Neural cell (in vitro differentiated cells): ENCODE data around the gene PTPRD. TPM values are rescaled to one million over a fixed set of nuclear protein-coding genes. Genes with fewer than 3 reads are reported as not detected.

Source experiments
- H2AFZ ChIP-seq: fragments of 200-600, 300-800 bp; sonication (generic), shearing (Covaris generic); 2 replicates; pipeline ENCODE4 v1.6.0; 2014; ENCODE audit warnings: low read depth, mild to moderate bottlenecking, antibody characterized with exemption, low read length, moderate library complexity
- H3F3A ChIP-seq: fragments of 200-600 bp; shearing (Covaris generic); 2 replicates; pipeline ENCODE4 v1.6.1; 2016; ENCODE audit warnings: mild to moderate bottlenecking, moderate library complexity, mixed read lengths, antibody characterized with exemption, low read length; ENCODE audit not compliant: insufficient read depth, poor library complexity, severe bottlenecking
- H3K27ac ChIP-seq: fragments of 200-600, 300-800 bp; sonication (generic), shearing (Covaris generic); 2 replicates; pipeline ENCODE4 v1.5.1; 2014; ENCODE audit warnings: mild to moderate bottlenecking, low read length, moderate library complexity
- H3K27me3 ChIP-seq: fragments of 300-800, 200-600 bp; sonication (generic), shearing (Covaris generic); 2 replicates; pipeline ENCODE4 v1.6.0; 2014; ENCODE audit warnings: mild to moderate bottlenecking, low read depth, low read length, moderate library complexity; ENCODE audit not compliant: insufficient read depth
- H3K36me3 ChIP-seq: fragments of 300-800, 200-600 bp; sonication (generic), shearing (Covaris generic); 2 replicates; pipeline ENCODE4 v1.5.1; 2014; ENCODE audit warnings: mild to moderate bottlenecking, antibody characterized with exemption, low read length, moderate library complexity; ENCODE audit not compliant: insufficient read depth
- H3K4me2 ChIP-seq: fragments of 300-800, 200-600 bp; sonication (generic), shearing (Covaris generic); 2 replicates; pipeline ENCODE4 v1.6.0; 2014; ENCODE audit warnings: mild to moderate bottlenecking, low read length
- H3K4me3 ChIP-seq: fragments of 300-800, 200-600 bp; sonication (generic), shearing (Covaris generic); 2 replicates; pipeline ENCODE4 v1.5.1; 2014; ENCODE audit warnings: mild to moderate bottlenecking, low read length, moderate library complexity
- H3K79me2 ChIP-seq: fragments of 200-600 bp; shearing (Covaris generic); replicated peaks from 2 replicates; pipeline ENCODE4 v1.6.0; 2014; ENCODE audit warnings: mild to moderate bottlenecking, low read length, moderate library complexity; ENCODE audit not compliant: insufficient read depth
- H3K9ac ChIP-seq: fragments of 300-800, 200-600 bp; sonication (generic), shearing (Covaris generic); 2 replicates; pipeline ENCODE4 v1.6.1; 2016; ENCODE audit warnings: mild to moderate bottlenecking, low read length, mixed read lengths
- H3K9me2 ChIP-seq: fragments of 200-600 bp; shearing (Covaris generic); 2 replicates; pipeline ENCODE4 v1.6.1; 2016; ENCODE audit warnings: mild to moderate bottlenecking, low read length, mixed read lengths; ENCODE audit not compliant: insufficient read depth
- H3K9me3 ChIP-seq: fragments of 200-600, 300-800 bp; sonication (generic), shearing (Covaris generic); 2 replicates; pipeline ENCODE4 v1.6.1; 2016; ENCODE audit warnings: mild to moderate bottlenecking, mixed run types, low read length, moderate library complexity, mixed read lengths
- H4K20me1 ChIP-seq: fragments of 200-600 bp; shearing (Covaris generic); 2 replicates; pipeline ENCODE4 v1.6.1; 2016; ENCODE audit warnings: mild to moderate bottlenecking, mixed run types; ENCODE audit not compliant: insufficient read depth
- CTCF ChIP-seq: fragments of 450-650 bp; IDR thresholded peaks from 2 replicates; pipeline ENCODE4 v1.5.1; 2014; ENCODE audit warnings: antibody characterized with exemption, mild to moderate bottlenecking, moderate library complexity; ENCODE audit not compliant: poor library complexity, severe bottlenecking
- EP300 ChIP-seq: fragments of 450-650 bp; conservative IDR thresholded peaks from 2 replicates; pipeline ENCODE4 v1.6.1; 2014; ENCODE audit warnings: antibody characterized with exemption, mild to moderate bottlenecking, moderate library complexity; ENCODE audit not compliant: poor library complexity, severe bottlenecking
- EZH2 ChIP-seq: fragments of 200-600, 300-800 bp; shearing (Covaris generic), sonication (generic); IDR thresholded peaks from 2 replicates; pipeline ENCODE4 v1.6.1; 2014; ENCODE audit warnings: antibody characterized with exemption, low read length, borderline replicate concordance, mild to moderate bottlenecking; ENCODE audit not compliant: insufficient read depth, poor library complexity, severe bottlenecking
- MXI1 ChIP-seq: fragments of 450-650 bp; conservative IDR thresholded peaks from 2 replicates; pipeline ENCODE4 v1.6.1; 2014; ENCODE audit warnings: antibody characterized with exemption, mild to moderate bottlenecking; ENCODE audit not compliant: poor library complexity, severe bottlenecking
- POLR2AphosphoS5 ChIP-seq: IDR thresholded peaks from 2 replicates; pipeline ENCODE4 v1.6.1; 2012
- RAD21 ChIP-seq: fragments of 450-650 bp; conservative IDR thresholded peaks from 2 replicates; pipeline ENCODE4 v1.6.1; 2014; ENCODE audit warnings: antibody characterized with exemption, mild to moderate bottlenecking, moderate library complexity
- REST ChIP-seq: IDR thresholded peaks from 2 replicates; pipeline ENCODE4 v1.6.1; 2012; ENCODE audit warnings: borderline replicate concordance
- SMC3 ChIP-seq: fragments of 450-650 bp; conservative IDR thresholded peaks from 2 replicates; pipeline ENCODE4 v1.6.1; 2014; ENCODE audit warnings: antibody characterized with exemption, mild to moderate bottlenecking, moderate library complexity; ENCODE audit not compliant: poor library complexity
- TAF1 ChIP-seq: IDR thresholded peaks from 2 replicates; pipeline ENCODE4 v1.6.1; 2012; ENCODE audit warnings: low read depth
- polyA plus RNA-seq: library from polyadenylated mRNA; depleted of rRNA; stranded (reverse); fragments of >200 nt; gene quantifications from 2 replicates; pipeline ENCODE4 v1.2.3, GENCODE V29; 2014

Gene PTPRD
- polyA plus RNA-seq, 1 donor from 2014 or later: 143 TPM

GRCh38 chr9:9574080-9574479, 1038.7 kb downstream of the PTPRD start:
- no peak overlapping the region for H2AFZ ChIP-seq
- H3K4me3 ChIP-seq: no peak overlapping the region
- H3K79me2 ChIP-seq: no peaks in the 10 kb centered on the region
- no peak for TF ChIP-seq RAD21
- TF ChIP-seq TAF1: no peak
- no peak for TF ChIP-seq EP300
- TF ChIP-seq SMC3: no peak
- H3K9me2 ChIP-seq: no peaks in the 10 kb centered on the region
- no peaks in the 10 kb centered on the region for H3K9me3 ChIP-seq
- H3K27ac ChIP-seq: no peak overlapping the region
- H3K4me2 ChIP-seq: no peak overlapping the region
- H3K27me3 ChIP-seq: no peaks in the 10 kb centered on the region
- no peaks in the 10 kb centered on the region for H3K36me3 ChIP-seq
- H4K20me1 ChIP-seq: no peaks in the 10 kb centered on the region
- H3F3A ChIP-seq: no peaks in the 10 kb centered on the region
- H3K9ac ChIP-seq: no peak overlapping the region

GRCh38 chr9:9565700-9566099, 1047.1 kb downstream of the PTPRD start:
- no peaks in the 10 kb centered on the region for H3K79me2 ChIP-seq
- no peak overlapping the region for H2AFZ ChIP-seq
- H3K4me3 ChIP-seq: no peak overlapping the region
- H3K9me2 ChIP-seq: no peaks in the 10 kb centered on the region
- H4K20me1 ChIP-seq: no peaks in the 10 kb centered on the region
- no peaks in the 10 kb centered on the region for H3K9me3 ChIP-seq
- no peaks in the 10 kb centered on the region for H3K27me3 ChIP-seq
- H3K27ac ChIP-seq: no peak overlapping the region
- H3K4me2 ChIP-seq: no peak overlapping the region
- H3F3A ChIP-seq: no peaks in the 10 kb centered on the region
- no peaks in the 10 kb centered on the region for H3K36me3 ChIP-seq
- H3K9ac ChIP-seq: no peak overlapping the region
- TF ChIP-seq TAF1: no peak

DNA sequence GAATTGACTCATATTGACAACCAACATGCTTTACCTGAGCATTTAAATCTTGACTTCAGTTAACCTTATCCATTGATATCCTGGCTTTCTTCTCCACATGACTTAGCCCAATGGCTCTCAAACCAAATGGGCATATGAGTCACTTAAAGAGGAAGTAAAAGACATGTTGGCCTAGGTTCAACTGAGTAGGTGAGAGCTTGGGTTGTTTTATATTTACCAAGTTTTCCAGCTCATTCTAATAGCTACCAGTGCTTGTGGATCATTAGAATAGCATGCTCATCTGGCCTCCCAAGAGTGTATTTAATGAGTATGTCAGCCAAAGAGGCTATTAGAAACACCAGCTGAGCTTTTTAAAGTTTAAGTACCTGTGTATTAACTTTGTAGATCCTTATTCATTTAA, 1049.0 kb downstream of the PTPRD start:
- Histone ChIP-seq H3K4me3 (no peak overlapping the region), H3K27me3 (no peaks in the 10 kb centered on the region)

More for the DNA sequence above, 1049.0 kb downstream of the PTPRD start:
- Histone ChIP-seq H4K20me1 (no peaks in the 10 kb centered on the region), H3K79me2 (no peaks in the 10 kb centered on the region), H3K9ac (no peak overlapping the region), H3K27ac (no peak overlapping the region), H3K9me3 (no peaks in the 10 kb centered on the region), H3K36me3 (no peaks in the 10 kb centered on the region), H3F3A (no peaks in the 10 kb centered on the region), H3K9me2 (no peaks in the 10 kb centered on the region), H3K4me2 (no peak overlapping the region), H2AFZ (no peak overlapping the region)
- TF ChIP-seq MXI1: no peak
- no peak for TF ChIP-seq TAF1
- TF ChIP-seq CTCF: no peak
- TF ChIP-seq POLR2AphosphoS5: no peak
- no peak for TF ChIP-seq EZH2
- no peak for TF ChIP-seq RAD21
- TF ChIP-seq EP300: no peak
- no peak for TF ChIP-seq SMC3
- no peak for TF ChIP-seq REST
